ENCODE data around the gene CABP7. TPM values are rescaled to one million over a fixed set of nuclear protein-coding genes. Genes with fewer than 3 reads are reported as not detected.
A peak's percentile ranks its signal among the peaks of the same experiment; 100 is the strongest.

Gene CABP7
- total and polyA plus RNA-seq, 2 of the 13 experiments (the other 11 are each of a cell fraction or from before 2014, with no cell fraction given): 0.08 TPM; not detected in 1

GRCh38 chr22:29767171-29768051 lies 47.6 kb downstream of the CABP7 start, which contains the start of gene UQCR10 (continued):
- TF ChIP-seq ARID5B (CRISPR knock-in tag; IDR thresholded peaks at IDR 0.05) (no peak), CENPX (CRISPR knock-in tag; IDR thresholded peaks at IDR 0.05) (no peak), ZNF501 (CRISPR knock-in tag; IDR thresholded peaks at IDR 0.05) (peak; percentile 52; the same call in 1 of the 2 replicates), SPEN (CRISPR knock-in tag; IDR thresholded peaks at IDR 0.05; ENCODE audit: low read depth) (peak; percentile 42; the same call in 1 of the 2 replicates), ZNF326 (CRISPR knock-in tag; IDR thresholded peaks at IDR 0.05; ENCODE audit: borderline replicate concordance) (no peak), ZSCAN29 (CRISPR knock-in tag; conservative IDR thresholded peaks at IDR 0.05) (0 out of 2 replicates have a peak, but pooled peaks have one; percentile 25), FOXC1 (CRISPR knock-in tag; IDR thresholded peaks at IDR 0.05; ENCODE audit: borderline replicate concordance) (no peak), KIAA2018 (CRISPR knock-in tag; IDR thresholded peaks at IDR 0.05; ENCODE audit: borderline replicate concordance) (no peak), ZNF10 (CRISPR knock-in tag; IDR thresholded peaks at IDR 0.05; ENCODE audit: borderline replicate concordance, low read depth) (no peak), ZNF232 (CRISPR knock-in tag; IDR thresholded peaks at IDR 0.05; ENCODE audit: borderline replicate concordance) (peak; percentile 48; the same call in 1 of the 2 replicates)
- TF ChIP-seq, protein P1, sequence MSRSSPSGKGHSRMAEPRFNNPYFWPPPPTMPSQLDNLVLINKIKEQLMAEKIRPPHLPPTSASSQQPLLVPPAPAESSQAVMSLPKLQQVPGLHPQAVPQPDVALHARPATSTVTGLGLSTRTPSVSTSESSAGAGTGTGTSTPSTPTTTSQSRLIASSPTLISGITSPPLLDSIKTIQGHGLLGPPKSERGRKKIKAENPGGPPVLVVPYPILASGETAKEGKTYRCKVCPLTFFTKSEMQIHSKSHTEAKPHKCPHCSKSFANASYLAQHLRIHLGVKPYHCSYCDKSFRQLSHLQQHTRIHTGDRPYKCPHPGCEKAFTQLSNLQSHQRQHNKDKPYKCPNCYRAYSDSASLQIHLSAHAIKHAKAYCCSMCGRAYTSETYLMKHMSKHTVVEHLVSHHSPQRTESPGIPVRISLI (CRISPR knock-in tag; IDR thresholded peaks at IDR 0.05; ENCODE audit: borderline replicate concordance): 0 out of 2 replicates have a peak, but pooled peaks have one; percentile 16
- TF ChIP-seq, protein P2, sequence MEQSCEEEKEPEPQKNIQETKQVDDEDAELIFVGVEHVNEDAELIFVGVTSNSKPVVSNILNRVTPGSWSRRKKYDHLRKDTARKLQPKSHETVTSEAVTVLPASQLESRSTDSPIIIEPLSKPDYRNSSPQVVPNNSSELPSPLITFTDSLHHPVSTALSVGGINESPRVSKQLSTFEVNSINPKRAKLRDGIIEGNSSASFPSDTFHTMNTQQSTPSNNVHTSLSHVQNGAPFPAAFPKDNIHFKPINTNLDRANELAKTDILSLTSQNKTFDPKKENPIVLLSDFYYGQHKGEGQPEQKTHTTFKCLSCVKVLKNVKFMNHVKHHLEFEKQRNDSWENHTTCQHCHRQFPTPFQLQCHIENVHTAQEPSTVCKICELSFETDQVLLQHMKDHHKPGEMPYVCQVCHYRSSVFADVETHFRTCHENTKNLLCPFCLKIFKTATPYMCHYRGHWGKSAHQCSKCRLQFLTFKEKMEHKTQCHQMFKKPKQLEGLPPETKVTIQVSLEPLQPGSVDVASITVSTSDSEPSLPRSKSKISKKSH (CRISPR knock-in tag; IDR thresholded peaks at IDR 0.05; ENCODE audit: borderline replicate concordance): peak; percentile 86; the same call in 1 of the 2 replicates
